Fibroblast of villous mesenchyme (primary cell): ENCODE results near the gene MUC6. TPM values are rescaled to one million over a fixed set of nuclear protein-coding genes. Genes with fewer than 3 reads are reported as not detected.

ENCODE experiments used
- DNase-seq: peaks from one replicate; pipeline ENCODE4 v3.0.0-alpha.2; 2010; ENCODE audit warnings: low read depth
- H3K4me3 ChIP-seq: 2 replicates; pipeline ENCODE4 v1.5.1; 2011; ENCODE audit warnings: low read depth, mild to moderate bottlenecking, low read length
- CTCF ChIP-seq: IDR thresholded peaks from 2 replicates; pipeline ENCODE4 v1.5.1; 2012; ENCODE audit warnings: low read depth, mild to moderate bottlenecking, low read length; ENCODE audit not compliant: insufficient read depth
- total RNA-seq: library from RNA; depleted of rRNA; stranded (reverse); fragments of >200 nt; gene quantifications from 2 replicates; pipeline ENCODE4 v1.2.3, GENCODE V29; 2012

MUC6 gene
- total RNA-seq, 1 donor: not detected

DNA sequence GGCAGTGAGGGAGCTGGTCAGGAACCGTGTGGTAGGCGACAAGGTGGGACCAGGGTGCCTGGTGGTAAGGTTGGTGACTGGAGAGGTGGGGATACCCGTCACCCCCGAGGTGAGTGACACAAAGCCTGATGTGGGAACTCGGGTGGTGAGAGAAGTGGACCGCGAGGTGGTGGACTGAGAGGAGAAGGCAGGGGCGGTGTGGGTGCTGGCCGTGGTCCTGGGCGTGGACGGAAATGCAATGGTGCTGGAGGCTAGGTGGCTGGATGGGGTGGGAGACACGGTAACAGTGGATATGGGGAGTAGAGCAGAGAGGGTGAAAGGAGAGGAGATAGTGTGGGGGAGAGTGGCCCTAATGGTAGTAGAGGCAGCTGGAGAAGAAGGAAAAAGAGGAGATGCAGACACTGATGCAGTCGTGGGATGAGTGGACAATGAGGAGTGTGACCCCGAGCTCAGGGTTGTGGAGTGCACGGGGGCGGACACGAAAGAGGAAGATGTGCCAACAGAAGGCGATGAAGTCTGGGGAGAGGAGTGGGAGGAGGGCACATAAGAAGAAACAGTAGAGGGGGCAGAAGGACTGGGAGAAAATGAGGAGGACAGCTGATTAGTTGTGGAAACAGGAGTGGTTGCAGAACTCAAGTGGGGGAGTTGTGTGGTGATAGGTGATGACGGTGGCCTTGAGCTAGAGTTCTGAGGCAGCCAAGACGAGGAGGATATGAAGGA lies 20.5 kb downstream of the MUC6 start:
- DNase-seq: no peak
- H3K4me3 ChIP-seq: no peak overlapping the region
- TF ChIP-seq CTCF: no peak

DNA sequence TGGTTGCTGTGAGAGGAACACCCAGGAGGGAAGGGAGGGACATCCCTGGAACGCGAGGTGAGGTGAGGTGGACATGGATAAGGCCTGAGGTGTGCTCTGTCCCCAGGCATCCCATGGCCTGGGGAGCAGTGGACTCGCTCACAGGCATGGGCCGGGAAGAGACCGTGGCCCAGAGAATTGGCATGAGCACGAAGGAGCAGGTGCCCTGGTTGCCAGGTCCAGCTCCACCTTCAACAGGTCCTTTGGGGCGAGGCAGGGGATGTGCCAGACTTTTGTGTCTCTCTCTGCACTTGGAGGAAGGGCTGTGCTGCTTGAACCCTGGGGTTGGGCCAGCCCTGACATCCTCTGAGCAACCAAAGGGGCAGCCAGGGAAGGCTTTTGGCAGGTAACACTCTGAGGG lies 21.5 kb downstream of the MUC6 start:
- no peak overlapping the region for H3K4me3 ChIP-seq
- no peak for TF ChIP-seq CTCF
- no peak for DNase-seq

GRCh38 chr11:1014276-1014675 lies 22.2 kb downstream of the MUC6 start:
- no peak for DNase-seq
- no peak for TF ChIP-seq CTCF
- no peak overlapping the region for H3K4me3 ChIP-seq

- no peak for TF ChIP-seq CTCF
- no peak for DNase-seq
- no peak overlapping the region for H3K4me3 ChIP-seq
Observed at GRCh38 chr11:1013631-1013935, 22.9 kb downstream of the MUC6 start.

DNA sequence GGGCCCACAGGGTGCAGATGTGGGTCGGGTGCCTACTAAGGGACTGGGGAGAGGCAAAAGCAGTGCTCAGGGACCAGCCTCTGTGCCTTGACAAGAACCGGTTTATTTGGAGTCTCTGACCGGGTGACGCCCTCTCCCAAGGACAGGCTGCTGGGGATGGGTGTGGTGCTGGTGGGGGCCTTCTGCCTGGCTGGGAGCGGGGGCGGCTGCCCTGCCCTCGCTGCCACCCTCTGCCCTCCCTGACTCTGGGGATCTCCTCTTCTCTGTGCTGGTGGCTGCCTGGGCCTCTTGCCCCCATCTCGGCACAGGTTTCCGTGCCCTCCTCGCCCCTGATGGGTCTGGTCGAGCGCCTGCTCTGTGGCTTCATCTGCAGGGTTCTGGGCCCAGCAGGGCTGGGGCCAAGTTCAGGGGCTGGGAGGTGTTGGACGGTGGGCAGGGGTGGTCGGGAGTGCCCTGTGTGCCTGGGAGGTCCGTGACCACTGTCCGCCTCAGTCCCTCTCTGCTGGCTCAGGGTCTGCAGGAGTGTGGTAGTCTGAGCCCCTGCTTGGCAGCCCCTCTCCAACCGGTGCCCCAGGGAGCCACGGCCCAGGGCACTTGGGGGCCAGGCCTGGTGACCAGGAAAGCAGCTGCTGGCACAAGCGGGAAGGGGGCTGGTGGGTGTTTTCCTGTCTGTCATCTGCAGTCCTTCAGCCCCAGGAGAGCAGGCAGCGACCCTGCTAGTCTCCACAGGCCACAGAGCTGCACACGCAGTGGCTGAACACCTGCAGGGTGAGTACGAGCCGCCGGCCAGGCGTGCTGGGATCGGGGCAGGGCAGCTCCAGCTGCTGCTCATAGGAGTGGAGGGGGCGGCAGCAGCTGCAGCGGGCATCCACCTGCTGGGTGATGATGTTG lies 23.5 kb downstream of the MUC6 start:
- TF ChIP-seq CTCF: no peak
- no peak overlapping the region for H3K4me3 ChIP-seq
- no peak for DNase-seq

DNA sequence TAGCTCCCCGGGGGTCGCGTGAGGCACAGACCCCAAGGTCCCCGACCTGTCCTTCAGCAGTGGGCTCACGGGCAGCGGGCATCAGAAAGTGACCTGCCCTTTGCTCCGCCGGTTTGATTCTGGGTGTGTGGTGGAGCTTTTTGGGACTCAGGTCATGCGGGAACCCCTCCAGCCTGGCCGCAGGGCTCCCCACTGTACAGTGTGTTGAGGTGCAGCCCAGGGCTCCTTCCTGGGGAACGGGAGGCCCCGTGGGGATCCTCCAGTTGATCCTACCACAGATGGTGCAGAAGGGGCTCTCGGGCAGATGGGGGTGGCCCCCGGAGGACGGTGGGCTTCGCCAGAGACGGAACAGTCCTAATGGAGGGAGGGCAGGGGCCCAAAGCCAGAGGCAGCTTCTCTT lies 24.2 kb downstream of the MUC6 start:
- no peak overlapping the region for H3K4me3 ChIP-seq
- no peak for DNase-seq
- no peak for TF ChIP-seq CTCF

GRCh38 chr11:1011320-1011698 lies 25.2 kb downstream of the MUC6 start:
- H3K4me3 ChIP-seq: no peak overlapping the region
- DNase-seq: no peak
- no peak for TF ChIP-seq CTCF
